ENCODE measurements around the gene SORCS2. TPM values are rescaled to one million over a fixed set of nuclear protein-coding genes. Genes with fewer than 3 reads are reported as not detected.

Gene SORCS2
- total RNA-seq, 1 donor from 2014 or later: 13.8 TPM

- no peak overlapping the region for H3K9ac ChIP-seq (ENCODE audit: low read length)
- Mint-ChIP-seq H3K27ac (ENCODE audit: unreplicated experiment) (no peak overlapping the region), H3K4me1 (ENCODE audit: low read depth, unreplicated experiment) (peaks cover 1% of the 10 kb centered on the region), H3K9me3 (ENCODE audit: unreplicated experiment) (peaks cover 4% of the 10 kb centered on the region), H3K27me3 (ENCODE audit: low read depth, unreplicated experiment) (peaks cover 57% of the 10 kb centered on the region), H3K4me3 (ENCODE audit: unreplicated experiment) (peak overlapping the region; percentile 69), H3K36me3 (ENCODE audit: low read depth, unreplicated experiment) (peaks cover 9% of the 10 kb centered on the region)
- no peak overlapping the region for H2AFZ ChIP-seq (ENCODE audit: low read depth, low read length)
- H3K4me3 ChIP-seq (ENCODE audit: insufficient read depth, low read depth, low read length): no peak overlapping the region
- H3K4me2 ChIP-seq (ENCODE audit: low read length): no peak overlapping the region
- H3K79me2 ChIP-seq (ENCODE audit: insufficient read depth, low read length): no peaks in the 10 kb centered on the region
- no peak for TF ChIP-seq CTCF (IDR thresholded peaks at IDR 0.05; ENCODE audit: insufficient read depth, low read depth, low read length)
- TF ChIP-seq EZH2 (IDR thresholded peaks at IDR 0.05; ENCODE audit: insufficient read depth, low read length): no peak
- DNase-seq (ENCODE audit: low read depth) (no peak), FAIRE-seq (no peak)
- no peaks in the 10 kb centered on the region for H4K20me1 ChIP-seq (ENCODE audit: insufficient read depth, low read length)
- no peaks in the 10 kb centered on the region for H3K9me3 ChIP-seq (ENCODE audit: insufficient read depth, low read depth, low read length)
- peaks cover 12% of the 10 kb centered on the region for H3K4me1 ChIP-seq (ENCODE audit: insufficient read depth, low read length)
- H3K36me3 ChIP-seq (ENCODE audit: insufficient read depth, low read length): no peaks in the 10 kb centered on the region
- no peak overlapping the region for H3K27ac ChIP-seq (ENCODE audit: low read depth, low read length)
- peaks cover 3% of the 10 kb centered on the region for H3K27me3 ChIP-seq (ENCODE audit: insufficient read depth, low read length)
Observed at GRCh38 chr4:7661066-7661748, 468.9 kb downstream of the SORCS2 start.

- Histone ChIP-seq H3K27me3 (ENCODE audit: insufficient read depth, low read length) (peaks cover 3% of the 10 kb centered on the region), H3K36me3 (ENCODE audit: insufficient read depth, low read length) (no peaks in the 10 kb centered on the region), H3K9me3 (ENCODE audit: insufficient read depth, low read depth, low read length) (no peaks in the 10 kb centered on the region), H3K4me3 (ENCODE audit: insufficient read depth, low read depth, low read length) (no peak overlapping the region), H2AFZ (ENCODE audit: low read depth, low read length) (no peak overlapping the region), H3K9ac (ENCODE audit: low read length) (no peak overlapping the region), H3K79me2 (ENCODE audit: insufficient read depth, low read length) (no peaks in the 10 kb centered on the region), H3K4me1 (ENCODE audit: insufficient read depth, low read length) (peaks cover 10% of the 10 kb centered on the region), H3K4me2 (ENCODE audit: low read length) (no peak overlapping the region), H3K27ac (ENCODE audit: low read depth, low read length) (no peak overlapping the region), H4K20me1 (ENCODE audit: insufficient read depth, low read length) (no peaks in the 10 kb centered on the region)
- peaks cover 1% of the 10 kb centered on the region for H3K4me1 Mint-ChIP-seq (ENCODE audit: low read depth, unreplicated experiment)
- FAIRE-seq (no peak), DNase-seq (ENCODE audit: low read depth) (no peak)
- TF ChIP-seq EZH2 (IDR thresholded peaks at IDR 0.05; ENCODE audit: insufficient read depth, low read length): no peak
- no peak for TF ChIP-seq CTCF (IDR thresholded peaks at IDR 0.05; ENCODE audit: insufficient read depth, low read depth, low read length)
- no peak overlapping the region for H3K4me3 Mint-ChIP-seq (ENCODE audit: unreplicated experiment)
- H3K9me3 Mint-ChIP-seq (ENCODE audit: unreplicated experiment): peaks cover 4% of the 10 kb centered on the region
- H3K27me3 Mint-ChIP-seq (ENCODE audit: low read depth, unreplicated experiment): peaks cover 64% of the 10 kb centered on the region
- H3K27ac Mint-ChIP-seq (ENCODE audit: unreplicated experiment): no peak overlapping the region
- H3K36me3 Mint-ChIP-seq (ENCODE audit: low read depth, unreplicated experiment): peaks cover 14% of the 10 kb centered on the region
Observed at GRCh38 chr4:7661846-7662506, 469.6 kb downstream of the SORCS2 start.

- H3K4me1 Mint-ChIP-seq (ENCODE audit: low read depth, unreplicated experiment): peaks cover 1% of the 10 kb centered on the region
- no peak overlapping the region for H3K27ac ChIP-seq (ENCODE audit: low read depth, low read length)
- no peaks in the 10 kb centered on the region for H3K36me3 ChIP-seq (ENCODE audit: insufficient read depth, low read length)
- TF ChIP-seq CTCF (IDR thresholded peaks at IDR 0.05; ENCODE audit: insufficient read depth, low read depth, low read length) (no peak), EZH2 (IDR thresholded peaks at IDR 0.05; ENCODE audit: insufficient read depth, low read length) (no peak)
- no peak overlapping the region for H2AFZ ChIP-seq (ENCODE audit: low read depth, low read length)
- no peaks in the 10 kb centered on the region for H3K79me2 ChIP-seq (ENCODE audit: insufficient read depth, low read length)
- FAIRE-seq (no peak), DNase-seq (ENCODE audit: low read depth) (no peak)
- no peak overlapping the region for H3K9ac ChIP-seq (ENCODE audit: low read length)
- peaks cover 3% of the 10 kb centered on the region for H3K27me3 ChIP-seq (ENCODE audit: insufficient read depth, low read length)
- peaks cover 10% of the 10 kb centered on the region for H3K4me1 ChIP-seq (ENCODE audit: insufficient read depth, low read length)
- H3K27me3 Mint-ChIP-seq (ENCODE audit: low read depth, unreplicated experiment): peaks cover 69% of the 10 kb centered on the region
- no peak overlapping the region for H3K4me3 ChIP-seq (ENCODE audit: insufficient read depth, low read depth, low read length)
- H3K27ac Mint-ChIP-seq (ENCODE audit: unreplicated experiment): no peak overlapping the region
- no peak overlapping the region for H3K4me2 ChIP-seq (ENCODE audit: low read length)
- H3K9me3 ChIP-seq (ENCODE audit: insufficient read depth, low read depth, low read length): no peaks in the 10 kb centered on the region
- H3K4me3 Mint-ChIP-seq (ENCODE audit: unreplicated experiment): no peak overlapping the region
- peaks cover 4% of the 10 kb centered on the region for H3K9me3 Mint-ChIP-seq (ENCODE audit: unreplicated experiment)
- H3K36me3 Mint-ChIP-seq (ENCODE audit: low read depth, unreplicated experiment): peaks cover 14% of the 10 kb centered on the region
- H4K20me1 ChIP-seq (ENCODE audit: insufficient read depth, low read length): no peaks in the 10 kb centered on the region
Observed at GRCh38 chr4:7662507-7662846, 470.1 kb downstream of the SORCS2 start.

All from astrocyte (in vitro differentiated cells and primary cell).